ENCODE data around the gene CWH43.

GRCh38 chr4:48954314-48954713, 31.8 kb upstream of the CWH43 start:
- TF ChIP-seq CTCF (IDR thresholded peaks at IDR 0.05), result no peak
- TF ChIP-seq POLR2A (IDR thresholded peaks at IDR 0.05; ENCODE audit: low read length), result no peak
- TF ChIP-seq RAD21 (conservative IDR thresholded peaks at IDR 0.05 in 1 of 2, IDR thresholded peaks at IDR 0.05 in 1 of 2), result no peak

Measured in A549 (cell line).